Sigmoid colon (tissue), 7 donors: Measurements from ENCODE around the gene EFEMP2. TPM values are rescaled to one million over a fixed set of nuclear protein-coding genes. Genes with fewer than 3 reads are reported as not detected.
"Not testable (repeated sequence)": the region's sequence is repeated elsewhere in the genome, so short reads cannot be mapped to it uniquely, and the experiment has no call there.

Experiments
- DNase-seq: peaks from one replicate; pipeline ENCODE4 v3.0.0-alpha.2; 2019
- H3K27ac ChIP-seq, 4 donors: fragments of 200-600 bp; sonication (generic); one replicate each; pipeline ENCODE4 v1.5.1; 2016 to 2019; ENCODE audit warnings: mild to moderate bottlenecking in 1 of 4
- H3K27me3 ChIP-seq, 3 donors: fragments of 200-600 bp; sonication (generic); one replicate each; pipeline ENCODE4 v1.5.1; 2019; ENCODE audit warnings: mild to moderate bottlenecking in 1 of 3
- H3K36me3 ChIP-seq, 4 donors: fragments of 200-600 bp; sonication (generic); one replicate each; pipeline ENCODE4 v1.5.1; 2016 to 2019
- H3K4me1 ChIP-seq, 4 donors: fragments of 200-600 bp; sonication (generic); one replicate each; pipeline ENCODE4 v1.5.1; 2017 to 2019
- H3K4me3 ChIP-seq, 4 donors: fragments of 200-600 bp; sonication (generic); one replicate each; pipeline ENCODE4 v1.5.1; 2017 to 2019; ENCODE audit warnings: mild to moderate bottlenecking in 2 of 4, moderate library complexity in 1 of 4
- H3K9me3 ChIP-seq, 4 donors: fragments of 200-600 bp in 3 of 4; sonication (generic) in 3 of 4; one replicate each; pipeline versions ENCODE4 v1.5.1 to v1.6.1; 2013 to 2019
- EP300 ChIP-seq, 4 donors: sonication (generic); formaldehyde crosslinking; IDR thresholded peaks; one replicate each; pipeline ENCODE4 v1.6.1; 2017; ENCODE audit warnings: antibody characterized with exemption in 4 of 4
- POLR2A ChIP-seq, 2 donors: fragments of 450-650 bp; IDR thresholded peaks; one replicate each; pipeline ENCODE4 v1.6.1; 2016; ENCODE audit warnings: antibody characterized with exemption in 2 of 2, mild to moderate bottlenecking in 2 of 2, moderate library complexity in 2 of 2
- POLR2AphosphoS5 ChIP-seq, 4 donors: sonication (generic); formaldehyde crosslinking; IDR thresholded peaks; one replicate each; pipeline ENCODE4 v1.6.1; 2017; ENCODE audit warnings: antibody characterized with exemption in 4 of 4
- WGBS, 2 donors: extraction: QIAGEN DNeasy Blood & Tissue Kit; methylation state at CpG; one replicate each; pipeline ENCODE4 v1.1.7; 2013; 5-methylcytosine and 5-hydroxymethylcytosine counted together
- intact Hi-C: fragments of 100-400 bp; cut with DNase I; formaldehyde crosslinking; loops from one replicate; pipeline ENCODE4 v1.15.1; 2023
- polyA plus RNA-seq, 3 donors: library from polyadenylated mRNA; stranded (reverse); fragments of 200-250 nt; gene quantifications; one replicate each; pipeline ENCODE4 v1.2.3, GENCODE V29; 2013
- total RNA-seq, 4 donors: library from RNA; depleted of rRNA; stranded (reverse); fragments of >200 nt; gene quantifications; one replicate each; pipeline ENCODE4 v1.1.0, GENCODE V29; 2016
- TF ChIP-seq, protein P1 (sequence below), 4 experiments: fragments of 450-650 bp in 3 of 4; fragments of 200-600 bp in 1 of 4; IDR thresholded peaks; one replicate each; pipeline ENCODE4 v1.5.1; 2016 to 2019; ENCODE audit warnings: antibody characterized with exemption in 4 of 4, mild to moderate bottlenecking in 3 of 4, moderate library complexity in 2 of 4
- donor health status: healthy with polysubstance abuse.
- donor health status: Bipolar disorder and iron deficiency.
- donor health status: healthy.

The EFEMP2 gene
- total and polyA plus RNA-seq, 7 donors = 8.6 to 120 (median 71.7) TPM

DNA sequence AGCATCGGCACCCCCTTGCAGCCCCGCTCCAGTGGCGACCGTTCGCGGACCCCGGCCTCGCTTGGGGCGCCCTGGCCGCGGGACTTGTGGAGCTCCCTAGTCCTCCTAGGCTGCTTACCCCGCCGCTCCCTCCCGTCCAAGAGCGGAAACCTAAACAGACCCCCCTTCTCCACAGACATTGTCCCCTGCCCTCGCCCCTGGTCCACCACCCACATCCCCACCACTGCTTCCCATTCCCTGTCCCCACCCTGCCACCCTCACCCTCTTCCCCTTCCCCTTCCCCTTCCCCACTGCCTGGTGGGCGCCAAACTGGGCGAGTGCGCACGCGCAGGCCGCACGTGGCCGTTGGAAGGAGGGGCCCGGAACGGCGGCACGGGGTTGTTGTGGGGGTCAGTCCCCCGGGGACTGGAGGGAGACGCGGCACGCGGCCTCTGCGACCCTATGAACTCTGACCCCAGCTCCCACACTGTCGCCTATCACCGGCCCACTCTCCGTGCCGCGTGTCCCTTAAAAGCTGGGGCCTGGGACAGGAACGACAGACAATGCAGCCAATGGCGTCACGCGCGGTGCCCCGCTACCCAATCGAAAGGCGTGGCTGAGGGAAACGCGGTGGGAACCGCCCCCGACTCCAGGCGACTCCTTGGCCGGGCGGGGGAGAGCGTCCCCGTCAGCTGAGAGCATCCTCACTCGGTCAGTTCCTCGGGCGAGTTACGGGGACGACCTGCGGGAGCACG, 39.1 kb downstream of the EFEMP2 start, which contains the start of gene SNX32:
SNX32 (plus strand) TSS at position 667 of the 734 bp plus-strand sequence. CDS start 103 bp downstream, outside the sequence.
- 1 to 3% methylated on average over 63 of the region's 63 CpGs for WGBS, 2 donors

DNA sequence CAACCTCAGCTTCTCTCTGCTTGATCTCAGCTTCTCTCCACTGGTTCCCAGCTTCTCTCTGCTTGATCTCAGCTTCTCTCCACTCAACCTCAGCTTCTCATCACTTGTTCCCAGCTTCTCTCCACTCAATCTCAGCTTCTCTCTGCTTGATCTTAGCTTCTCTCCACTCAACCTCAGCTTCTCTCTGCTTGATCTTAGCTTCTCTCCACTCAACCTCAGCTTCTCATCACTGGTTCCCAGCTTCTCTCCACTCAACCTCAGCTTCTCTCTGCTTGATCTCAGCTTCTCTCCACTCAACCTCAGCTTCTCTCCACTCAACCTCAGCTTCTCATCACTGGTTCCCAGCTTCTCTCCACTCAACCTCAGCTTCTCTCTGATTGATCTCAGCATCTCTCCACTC, 40.4 kb downstream of the EFEMP2 start:
- intact Hi-C loops, H3K4me3 ChIP-seq, H3K36me3 ChIP-seq, H3K9me3 ChIP-seq, H3K27ac ChIP-seq, H3K27me3 ChIP-seq, DNase-seq: not testable (repeated sequence)
- peaks cover 0 to 21% (median 16%) of the 10 kb centered on the region in 4 donors for H3K4me1 ChIP-seq

More for the DNA sequence above, 39.1 kb downstream of the EFEMP2 start, which contains the start of gene SNX32:
- peak within 1 kb of the TSS; percentile 36 to 65 (median 58) for H3K4me3 ChIP-seq
- TF ChIP-seq POLR2A (IDR thresholded peaks at IDR 0.05) = no peak
- TF ChIP-seq, protein P1, sequence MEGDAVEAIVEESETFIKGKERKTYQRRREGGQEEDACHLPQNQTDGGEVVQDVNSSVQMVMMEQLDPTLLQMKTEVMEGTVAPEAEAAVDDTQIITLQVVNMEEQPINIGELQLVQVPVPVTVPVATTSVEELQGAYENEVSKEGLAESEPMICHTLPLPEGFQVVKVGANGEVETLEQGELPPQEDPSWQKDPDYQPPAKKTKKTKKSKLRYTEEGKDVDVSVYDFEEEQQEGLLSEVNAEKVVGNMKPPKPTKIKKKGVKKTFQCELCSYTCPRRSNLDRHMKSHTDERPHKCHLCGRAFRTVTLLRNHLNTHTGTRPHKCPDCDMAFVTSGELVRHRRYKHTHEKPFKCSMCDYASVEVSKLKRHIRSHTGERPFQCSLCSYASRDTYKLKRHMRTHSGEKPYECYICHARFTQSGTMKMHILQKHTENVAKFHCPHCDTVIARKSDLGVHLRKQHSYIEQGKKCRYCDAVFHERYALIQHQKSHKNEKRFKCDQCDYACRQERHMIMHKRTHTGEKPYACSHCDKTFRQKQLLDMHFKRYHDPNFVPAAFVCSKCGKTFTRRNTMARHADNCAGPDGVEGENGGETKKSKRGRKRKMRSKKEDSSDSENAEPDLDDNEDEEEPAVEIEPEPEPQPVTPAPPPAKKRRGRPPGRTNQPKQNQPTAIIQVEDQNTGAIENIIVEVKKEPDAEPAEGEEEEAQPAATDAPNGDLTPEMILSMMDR (IDR thresholded peaks at IDR 0.05) = no peak
- no peak for TF ChIP-seq POLR2AphosphoS5 (IDR thresholded peaks at IDR 0.05)
- no peak for TF ChIP-seq EP300 (IDR thresholded peaks at IDR 0.05)
- peak; percentile 97 for DNase-seq
- H3K27ac ChIP-seq = peak within 1 kb of the TSS; percentile 23 to 56 (median 51)
- intact Hi-C loops = no loop called here
- no peaks in the 10 kb centered on the region for H3K27me3 ChIP-seq
- H3K36me3 ChIP-seq = no peaks in the 10 kb centered on the region
- peaks cover 0 to 21% (median 16%) of the 10 kb centered on the region in 4 donors for H3K4me1 ChIP-seq
- H3K9me3 ChIP-seq = no peaks in the 10 kb centered on the region

DNA sequence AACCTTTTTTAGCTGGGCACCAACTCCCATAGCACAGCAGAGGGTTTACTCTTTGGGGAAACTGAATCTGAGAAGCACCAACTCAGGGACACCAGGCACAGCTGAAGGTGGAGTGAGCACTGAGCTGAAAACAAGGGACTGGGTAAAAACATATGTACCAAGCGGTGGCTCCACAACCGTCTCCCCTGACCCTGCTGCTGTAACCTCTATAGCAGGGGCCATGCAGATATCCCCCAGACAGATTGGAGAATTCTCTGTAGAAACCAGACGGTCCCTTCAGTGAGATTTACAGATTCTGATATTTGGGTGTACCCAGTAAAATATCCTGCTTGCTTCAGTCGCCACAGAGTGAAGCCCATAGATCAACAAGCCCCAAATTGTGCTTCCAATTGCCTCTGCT, 43.1 kb downstream of the EFEMP2 start:
- Histone ChIP-seq H3K27ac (no peak overlapping the region), H3K9me3 (no peaks in the 10 kb centered on the region), H3K36me3 (no peaks in the 10 kb centered on the region), H3K27me3 (no peaks in the 10 kb centered on the region), H3K4me1 (peaks cover 0 to 17% (median 14%) of the 10 kb centered on the region in 4 donors), H3K4me3 (no peak overlapping the region)
- intact Hi-C loops = no loop called here
- DNase-seq = no peak
- WGBS, 2 donors = 81 to 91% methylated on average over 4 of the region's 4 CpGs
- TF ChIP-seq POLR2A (IDR thresholded peaks at IDR 0.05) = no peak
- TF ChIP-seq POLR2AphosphoS5 (IDR thresholded peaks at IDR 0.05) = no peak
- no peak for TF ChIP-seq EP300 (IDR thresholded peaks at IDR 0.05)
- TF ChIP-seq, protein P1 (IDR thresholded peaks at IDR 0.05) = no peak

DNA sequence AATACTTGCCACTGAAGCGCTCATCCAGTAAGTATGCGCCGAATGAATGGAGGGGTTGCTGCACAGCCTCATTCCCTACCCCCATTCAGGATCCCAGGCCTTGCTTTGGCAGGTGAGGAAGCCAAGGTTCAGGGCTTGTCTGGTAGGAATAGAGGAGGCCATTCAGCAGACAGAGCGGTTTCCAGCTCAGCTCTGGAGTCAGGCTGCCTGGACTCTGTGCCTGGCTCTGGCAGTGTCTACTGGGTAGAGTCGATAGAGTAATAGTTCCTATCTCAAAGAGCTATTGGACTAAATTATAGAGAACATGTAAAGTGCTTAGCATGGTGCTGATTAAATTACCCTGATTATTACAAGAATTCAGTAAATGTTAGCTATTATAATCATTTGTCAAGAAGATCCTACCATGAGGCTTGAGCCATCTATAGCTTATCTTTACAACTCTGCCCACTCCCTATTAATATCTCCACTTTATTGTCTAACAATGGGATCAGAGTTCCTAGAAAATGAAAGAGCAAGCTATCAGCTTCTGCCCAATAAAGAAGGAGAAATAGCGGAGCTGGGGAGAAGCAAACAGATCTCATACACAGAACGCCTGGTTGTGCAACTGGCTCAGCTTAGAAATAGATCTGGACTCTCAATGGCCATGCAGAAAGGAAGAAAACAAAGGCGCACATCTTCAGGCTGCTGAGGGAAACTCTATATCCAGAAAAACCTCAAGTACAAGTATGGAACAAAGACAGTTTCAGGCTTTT, 45.4 kb downstream of the EFEMP2 start:
- 52 to 83% methylated on average over 8 of the region's 8 CpGs for WGBS, 2 donors
- H3K36me3 ChIP-seq = no peaks in the 10 kb centered on the region

More for the DNA sequence above, 45.4 kb downstream of the EFEMP2 start:
- H3K4me1 ChIP-seq = no peaks in the 10 kb centered on the region
- DNase-seq = no peak
- intact Hi-C loops = no loop called here
- no peak overlapping the region for H3K27ac ChIP-seq
- TF ChIP-seq, protein P1 (IDR thresholded peaks at IDR 0.05) = no peak
- TF ChIP-seq POLR2AphosphoS5 (IDR thresholded peaks at IDR 0.05) = no peak
- TF ChIP-seq POLR2A (IDR thresholded peaks at IDR 0.05) = no peak
- TF ChIP-seq EP300 (IDR thresholded peaks at IDR 0.05) = no peak
- H3K4me3 ChIP-seq = no peak overlapping the region
- no peaks in the 10 kb centered on the region for H3K27me3 ChIP-seq
- H3K9me3 ChIP-seq = no peaks in the 10 kb centered on the region
